ENCODE results near the gene ELFN1.

Gene ELFN1

GRCh38 chr7:1697499-1698125, 27.5 kb downstream of the ELFN1 start:
- TF ChIP-seq, protein P1, sequence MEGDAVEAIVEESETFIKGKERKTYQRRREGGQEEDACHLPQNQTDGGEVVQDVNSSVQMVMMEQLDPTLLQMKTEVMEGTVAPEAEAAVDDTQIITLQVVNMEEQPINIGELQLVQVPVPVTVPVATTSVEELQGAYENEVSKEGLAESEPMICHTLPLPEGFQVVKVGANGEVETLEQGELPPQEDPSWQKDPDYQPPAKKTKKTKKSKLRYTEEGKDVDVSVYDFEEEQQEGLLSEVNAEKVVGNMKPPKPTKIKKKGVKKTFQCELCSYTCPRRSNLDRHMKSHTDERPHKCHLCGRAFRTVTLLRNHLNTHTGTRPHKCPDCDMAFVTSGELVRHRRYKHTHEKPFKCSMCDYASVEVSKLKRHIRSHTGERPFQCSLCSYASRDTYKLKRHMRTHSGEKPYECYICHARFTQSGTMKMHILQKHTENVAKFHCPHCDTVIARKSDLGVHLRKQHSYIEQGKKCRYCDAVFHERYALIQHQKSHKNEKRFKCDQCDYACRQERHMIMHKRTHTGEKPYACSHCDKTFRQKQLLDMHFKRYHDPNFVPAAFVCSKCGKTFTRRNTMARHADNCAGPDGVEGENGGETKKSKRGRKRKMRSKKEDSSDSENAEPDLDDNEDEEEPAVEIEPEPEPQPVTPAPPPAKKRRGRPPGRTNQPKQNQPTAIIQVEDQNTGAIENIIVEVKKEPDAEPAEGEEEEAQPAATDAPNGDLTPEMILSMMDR (IDR thresholded peaks at IDR 0.05): no peak
- Histone ChIP-seq H3K36me3 (no peaks in the 10 kb centered on the region), H3K4me1 (ENCODE audit: control insufficient read depth in 1 of 2, insufficient read depth in 1 of 2, low read depth in 1 of 2, low read length in 1 of 2) (no peaks in the 10 kb centered on the region), H3K4me3 (ENCODE audit: low read depth in 1 of 2, low read length in 1 of 2) (no peak overlapping the region), H3K27me3 (peaks cover 8% of the 10 kb centered on the region), H3K27ac (no peak overlapping the region), H3K9me3 (no peaks in the 10 kb centered on the region)

- H3K27me3 ChIP-seq: peaks cover 8% of the 10 kb centered on the region
- TF ChIP-seq, protein P1 (IDR thresholded peaks at IDR 0.05): no peak
- no peaks in the 10 kb centered on the region for H3K9me3 ChIP-seq
- no peak overlapping the region for H3K4me3 ChIP-seq (ENCODE audit: low read depth in 1 of 2, low read length in 1 of 2)
- no peaks in the 10 kb centered on the region for H3K4me1 ChIP-seq (ENCODE audit: control insufficient read depth in 1 of 2, insufficient read depth in 1 of 2, low read depth in 1 of 2, low read length in 1 of 2)
- H3K36me3 ChIP-seq: no peaks in the 10 kb centered on the region
- no peak overlapping the region for H3K27ac ChIP-seq
These were observed 28.1 kb downstream of the ELFN1 start for GRCh38 chr7:1698201-1698600.

DNA sequence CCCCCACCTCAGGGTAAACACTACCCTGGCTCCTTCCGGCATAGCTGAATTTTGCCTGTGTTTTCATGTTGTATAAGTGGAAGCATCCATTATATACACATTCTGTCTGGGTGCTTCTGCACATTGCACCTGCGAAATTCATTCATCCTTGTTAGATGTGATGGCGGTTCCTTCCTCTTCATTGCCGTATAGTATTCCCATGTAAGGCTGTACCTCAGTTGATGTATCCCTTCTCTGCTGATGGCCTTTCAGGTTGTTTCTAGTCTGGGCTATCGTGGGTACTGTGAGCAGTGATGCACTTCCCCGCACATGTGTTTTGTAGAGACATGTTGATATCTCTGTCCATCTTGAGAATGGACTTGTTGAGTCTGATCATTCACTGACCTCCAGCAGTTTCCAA, 28.9 kb downstream of the ELFN1 start:
- H3K27me3 ChIP-seq: peaks cover 14% of the 10 kb centered on the region
- no peak overlapping the region for H3K27ac ChIP-seq
- H3K9me3 ChIP-seq: no peaks in the 10 kb centered on the region
- no peaks in the 10 kb centered on the region for H3K4me1 ChIP-seq (ENCODE audit: control insufficient read depth in 1 of 2, insufficient read depth in 1 of 2, low read depth in 1 of 2, low read length in 1 of 2)
- no peak overlapping the region for H3K4me3 ChIP-seq (ENCODE audit: low read depth in 1 of 2, low read length in 1 of 2)
- H3K36me3 ChIP-seq: no peaks in the 10 kb centered on the region
- TF ChIP-seq, protein P1 (IDR thresholded peaks at IDR 0.05): no peak

DNA sequence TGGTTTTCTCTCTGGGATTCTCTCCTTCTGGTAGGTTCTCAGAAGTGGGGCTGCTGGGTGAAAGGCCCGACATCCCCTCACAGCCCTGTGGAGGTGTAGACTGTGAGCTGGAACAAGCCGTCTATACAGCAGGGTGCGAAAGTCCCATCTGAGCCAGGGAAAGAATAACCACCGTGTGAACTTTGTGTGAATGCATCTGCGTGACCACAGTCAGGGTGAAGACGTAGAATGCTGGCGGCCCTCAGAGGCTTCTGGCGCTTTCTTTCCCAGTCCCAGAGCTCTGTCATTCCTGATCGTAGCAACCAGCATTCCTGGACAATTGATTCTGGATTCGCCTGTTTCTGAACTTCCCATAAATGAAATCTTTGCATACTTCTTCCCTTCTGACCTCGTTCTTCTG, 30.0 kb downstream of the ELFN1 start:
- H3K27me3 ChIP-seq: peaks cover 20% of the 10 kb centered on the region
- no peaks in the 10 kb centered on the region for H3K36me3 ChIP-seq
- H3K4me1 ChIP-seq (ENCODE audit: control insufficient read depth in 1 of 2, insufficient read depth in 1 of 2, low read depth in 1 of 2, low read length in 1 of 2): no peaks in the 10 kb centered on the region
- no peak overlapping the region for H3K27ac ChIP-seq
- no peaks in the 10 kb centered on the region for H3K9me3 ChIP-seq
- TF ChIP-seq, protein P1 (IDR thresholded peaks at IDR 0.05): no peak
- no peak overlapping the region for H3K4me3 ChIP-seq (ENCODE audit: low read depth in 1 of 2, low read length in 1 of 2)

DNA sequence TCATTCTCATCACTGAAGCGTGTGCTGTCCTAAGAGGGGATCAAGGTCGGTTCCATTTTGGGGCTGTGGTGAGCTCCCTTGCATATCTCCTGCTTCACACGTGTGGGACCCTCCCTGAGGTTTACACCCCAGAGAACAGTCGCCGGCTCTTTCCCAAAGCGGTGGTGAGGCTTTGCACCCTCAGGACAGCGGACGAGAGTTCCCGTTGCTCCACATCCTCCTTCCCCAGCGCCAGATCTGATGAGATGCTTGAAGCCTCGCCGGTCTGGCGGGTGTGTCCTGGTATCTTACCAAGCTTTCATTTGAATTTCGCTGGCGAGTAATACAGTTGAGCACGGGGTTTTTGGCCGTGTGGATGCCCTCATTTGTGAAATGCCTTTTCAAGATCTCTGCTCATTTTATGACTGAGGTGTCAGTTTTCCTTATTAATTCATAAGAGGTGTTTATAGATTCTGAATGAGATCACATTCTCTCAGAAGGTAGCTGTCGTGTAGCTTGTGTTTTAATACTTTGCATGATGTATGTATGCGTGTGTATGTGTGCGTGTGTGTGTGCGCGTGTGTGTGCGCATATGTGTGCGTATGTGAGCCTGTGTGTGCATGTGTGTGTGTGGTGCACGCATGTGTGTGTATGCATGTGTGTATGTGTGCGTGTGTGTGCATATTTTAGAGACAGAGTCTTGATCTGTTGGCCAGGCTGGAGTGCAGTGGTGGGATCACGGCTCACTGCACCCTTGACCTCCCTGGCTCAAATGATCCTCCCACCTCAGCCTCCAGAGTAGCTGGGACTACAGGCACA, 30.7 kb downstream of the ELFN1 start:
- TF ChIP-seq, protein P1 (IDR thresholded peaks at IDR 0.05): no peak
- peaks cover 20% of the 10 kb centered on the region for H3K27me3 ChIP-seq
- H3K4me1 ChIP-seq (ENCODE audit: control insufficient read depth in 1 of 2, insufficient read depth in 1 of 2, low read depth in 1 of 2, low read length in 1 of 2): no peaks in the 10 kb centered on the region
- H3K36me3 ChIP-seq: no peaks in the 10 kb centered on the region
- H3K27ac ChIP-seq: no peak overlapping the region
- no peak overlapping the region for H3K4me3 ChIP-seq (ENCODE audit: low read depth in 1 of 2, low read length in 1 of 2)
- no peaks in the 10 kb centered on the region for H3K9me3 ChIP-seq

Data from neutrophil (primary cell).